K562 (cell line): Measurements from ENCODE around the gene MACF1.

Experiments used
- BCOR ChIP-seq: fragments of 450-650 bp; IDR thresholded peaks from 2 replicates; pipeline ENCODE4 v1.6.1; 2016
- CSDE1 ChIP-seq, 2 experiments: fragments of 450-650 bp; IDR thresholded peaks; 2 replicates each; pipeline ENCODE4 v1.6.1; 2016; ENCODE audit warnings: mild to moderate bottlenecking in 1 of 2
- EZH2 ChIP-seq: IDR thresholded peaks from 2 replicates; pipeline ENCODE4 v1.6.1; 2012; ENCODE audit warnings: low read depth, mild to moderate bottlenecking, inconsistent platforms, low read length, borderline replicate concordance
- TGIF2 ChIP-seq: sonication (generic); formaldehyde crosslinking; IDR thresholded peaks from 2 replicates; pipeline ENCODE4 v1.8.1; 2022; ENCODE audit warnings: mild to moderate bottlenecking, missing genetic modification reagents, moderate library complexity
- ZNF143 ChIP-seq: sonication (generic); formaldehyde crosslinking; IDR thresholded peaks from 2 replicates; pipeline ENCODE4 v1.9.0; 2022; ENCODE audit warnings: mild to moderate bottlenecking, missing genetic modification reagents

- TF ChIP-seq BCOR (no peak), TGIF2 (CRISPR knock-in tag) (no peak), ZNF143 (no peak), CSDE1 (IDR thresholded peaks at IDR 0.05) (no peak), EZH2 (no peak)
Observed at GRCh38 chr1:39426346-39426745, 221.9 kb downstream of the MACF1 start.
